HepG2 (cell line): ENCODE measurements around the gene ADIPOR2. TPM values are rescaled to one million over a fixed set of nuclear protein-coding genes. Genes with fewer than 3 reads are reported as not detected.

ENCODE experiments used
- ATF7-NPFF ChIP-seq: sonication (generic); formaldehyde crosslinking; IDR thresholded peaks from 2 replicates; pipeline ENCODE4 v1.8.1; 2023; ENCODE audit warnings: mild to moderate bottlenecking, low read depth, missing genetic modification reagents, moderate library complexity
- BCLAF1 ChIP-seq: fragments of 450-650 bp; IDR thresholded peaks from 2 replicates; pipeline ENCODE4 v1.6.1; 2017; ENCODE audit warnings: mild to moderate bottlenecking
- BHLHE40 ChIP-seq: IDR thresholded peaks from 2 replicates; pipeline ENCODE4 v1.6.1; 2011; ENCODE audit warnings: low read length, improper control_type of control experiment
- EZH2 ChIP-seq: conservative IDR thresholded peaks from 2 replicates; pipeline ENCODE4 v1.6.1; 2012; ENCODE audit warnings: mild to moderate bottlenecking, low read depth, low read length, moderate library complexity
- HHEX ChIP-seq: IDR thresholded peaks from 2 replicates; pipeline ENCODE4 v1.6.1; 2016; ENCODE audit warnings: control low read depth
- JARID2 ChIP-seq: sonication (generic); formaldehyde crosslinking; IDR thresholded peaks from 2 replicates; pipeline ENCODE4 v1.8.1; 2023; ENCODE audit warnings: missing genetic modification reagents, inconsistent platforms; ENCODE audit not compliant: insufficient replicate concordance
- KAT7 ChIP-seq: IDR thresholded peaks from 2 replicates; pipeline ENCODE4 v1.6.1; 2018; ENCODE audit warnings: borderline replicate concordance, missing compliant biosample characterization
- KLF12 ChIP-seq: sonication (generic); formaldehyde crosslinking; IDR thresholded peaks from 2 replicates; pipeline ENCODE4 v1.4.0; 2020; ENCODE audit warnings: missing genetic modification reagents, borderline replicate concordance
- MXD3 ChIP-seq: IDR thresholded peaks from 2 replicates; pipeline ENCODE4 v1.6.1; 2016; ENCODE audit warnings: mild to moderate bottlenecking, missing biosample characterization, missing genetic modification reagents
- PLSCR1 ChIP-seq: sonication (generic); formaldehyde crosslinking; IDR thresholded peaks from 2 replicates; pipeline ENCODE4 v1.5.0; 2020; ENCODE audit warnings: missing genetic modification reagents, mild to moderate bottlenecking, borderline replicate concordance
- RARA ChIP-seq: IDR thresholded peaks from 2 replicates; pipeline ENCODE4 v1.6.1; 2016; ENCODE audit warnings: missing genetic modification reagents, missing compliant biosample characterization
- SMAD9 ChIP-seq: sonication (generic); formaldehyde crosslinking; IDR thresholded peaks from 2 replicates; pipeline ENCODE4 v1.5.1; 2020; ENCODE audit warnings: mild to moderate bottlenecking, missing genetic modification reagents
- STAT6 ChIP-seq: sonication (generic); formaldehyde crosslinking; IDR thresholded peaks from 2 replicates; pipeline ENCODE4 v1.4.0; 2020; ENCODE audit warnings: missing genetic modification reagents, mild to moderate bottlenecking, borderline replicate concordance
- TOE1 ChIP-seq: sonication (generic); formaldehyde crosslinking; IDR thresholded peaks from 2 replicates; pipeline ENCODE4 v1.4.0; 2020; ENCODE audit warnings: mild to moderate bottlenecking, missing genetic modification reagents
- ZNF143 ChIP-seq: sonication (generic); formaldehyde crosslinking; IDR thresholded peaks from 2 replicates; pipeline ENCODE4 v1.4.0; 2020; ENCODE audit warnings: missing genetic modification reagents
- ZNF17 ChIP-seq: sonication (generic); formaldehyde crosslinking; IDR thresholded peaks from 2 replicates; pipeline ENCODE4 v1.5.0; 2020; ENCODE audit warnings: mild to moderate bottlenecking, missing genetic modification reagents
- ZNF292 ChIP-seq: sonication (generic); formaldehyde crosslinking; IDR thresholded peaks from 2 replicates; pipeline ENCODE4 v1.8.1; 2022; ENCODE audit warnings: mild to moderate bottlenecking, low read depth, missing genetic modification reagents, borderline replicate concordance
- ZNF383 ChIP-seq: sonication (generic); formaldehyde crosslinking; IDR thresholded peaks from 2 replicates; pipeline ENCODE4 v1.4.0; 2020; ENCODE audit warnings: missing genetic modification reagents, mild to moderate bottlenecking, borderline replicate concordance
- ZNF605 ChIP-seq: sonication (generic); formaldehyde crosslinking; IDR thresholded peaks from 2 replicates; pipeline ENCODE4 v1.8.0; 2022; ENCODE audit warnings: mild to moderate bottlenecking, missing genetic modification reagents
- ZSCAN30 ChIP-seq: sonication (generic); formaldehyde crosslinking; IDR thresholded peaks from 2 replicates; pipeline ENCODE4 v1.5.0; 2020; ENCODE audit warnings: mild to moderate bottlenecking, missing genetic modification reagents
- polyA plus RNA-seq, 8 experiments: library from polyadenylated mRNA; depleted of rRNA in 3 of 8; stranded (reverse) in 7 of 8; unstranded in 1 of 8; fragments of >200 nt; fragmentation: Illumina TruSeq in 4 of 8; extraction: Trizol in 4 of 8; gene quantifications; 2 replicates each; pipeline versions ENCODE4 v1.2.1 to v1.2.3, GENCODE V29; 2011 to 2016; ENCODE audit warnings: low read depth in 4 of 8, missing spikeins in 1 of 8, mixed read lengths in 1 of 8; ENCODE audit not compliant: insufficient read depth in 1 of 8
- total RNA-seq, 5 experiments: library from RNA; depleted of rRNA; stranded (reverse); fragments of >200 nt; fragmentation: Illumina TruSeq; extraction: Trizol; gene quantifications; 2 replicates each; pipeline ENCODE4 v1.2.3, GENCODE V29; 2016; ENCODE audit warnings: low read depth in 1 of 5

The ADIPOR2 gene
- total and polyA plus RNA-seq, 2 of the 13 experiments (the other 11 are each of a cell fraction or from before 2014, with no cell fraction given): 35.2 to 52.2 TPM

GRCh38 chr12:1668833-1669543 is 21.9 kb upstream of the ADIPOR2 start (continued):
- TF ChIP-seq BCLAF1 (no peak), ZNF383 (CRISPR knock-in tag) (no peak), ZNF605 (CRISPR knock-in tag) (0 out of 2 replicates have a peak, but pooled peaks have one; percentile 43), ZNF17 (no peak), SMAD9 (CRISPR knock-in tag) (no peak), JARID2 (CRISPR knock-in tag) (no peak), ZNF143 (CRISPR knock-in tag) (0 out of 2 replicates have a peak, but pooled peaks have one; percentile 27), MXD3 (CRISPR knock-in tag) (no peak), ZNF292 (CRISPR knock-in tag) (peak; percentile 24; the same call in 1 of the 2 replicates), ZSCAN30 (CRISPR knock-in tag) (0 out of 2 replicates have a peak, but pooled peaks have one; percentile 44), BHLHE40 (no peak), PLSCR1 (CRISPR knock-in tag) (no peak), RARA (CRISPR knock-in tag) (peak; percentile 100), KAT7 (CRISPR knock-in tag) (no peak), TOE1 (CRISPR knock-in tag) (no peak), EZH2 (no peak), KLF12 (CRISPR knock-in tag) (no peak), ATF7-NPFF (CRISPR knock-in tag) (no peak), STAT6 (CRISPR knock-in tag) (no peak; the same call in 1 of the 2 replicates), HHEX (CRISPR knock-in tag) (no peak; the same call in 1 of the 2 replicates)
